ENCODE results near the gene LAMC2. TPM values are rescaled to one million over a fixed set of nuclear protein-coding genes. Genes with fewer than 3 reads are reported as not detected.

LAMC2 gene
- total RNA-seq, 4 donors from 2014 or later, result 24.2 to 46.5 (median 35.5) TPM

DNA sequence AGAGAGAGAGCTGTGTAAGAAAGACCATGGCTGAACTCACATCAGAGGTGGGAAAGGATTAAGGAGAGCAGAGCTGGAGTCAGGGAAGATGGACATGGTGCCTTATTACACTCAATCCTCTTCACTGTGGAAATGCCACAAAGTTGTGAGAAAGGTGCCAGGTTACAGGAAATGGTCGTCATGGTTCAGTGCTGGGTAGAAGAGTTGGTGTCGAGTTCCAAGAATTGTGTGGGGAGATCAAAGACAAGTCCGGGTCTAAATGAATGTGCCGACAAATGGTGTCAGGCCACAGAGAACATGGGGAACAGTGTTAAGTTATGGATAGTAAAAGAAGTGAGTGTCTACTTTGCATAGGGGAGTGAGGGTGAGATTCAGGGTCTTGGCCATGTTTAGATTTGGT, 40.9 kb downstream of the LAMC2 start:
- H3K4me3 ChIP-seq, result no peak overlapping the region
- H3K27ac ChIP-seq, result no peak overlapping the region
- H3K36me3 ChIP-seq, result peaks cover 5% of the 10 kb centered on the region
- no peak for TF ChIP-seq POLR2A (IDR thresholded peaks at IDR 0.05)
- TF ChIP-seq POLR2AphosphoS5 (IDR thresholded peaks at IDR 0.05), result no peak
- TF ChIP-seq CTCF (IDR thresholded peaks at IDR 0.05), result no peak
- TF ChIP-seq EP300 (IDR thresholded peaks at IDR 0.05), result no peak
- no peaks in the 10 kb centered on the region for H3K4me1 ChIP-seq
- 74% methylated on average over 4 of the region's 4 CpGs for WGBS
- DNase-seq (ENCODE audit: low spot score in 2 of 2), result no peak
- no peaks in the 10 kb centered on the region for H3K27me3 ChIP-seq
- H3K9me3 ChIP-seq, result no peaks in the 10 kb centered on the region

- Histone ChIP-seq H3K36me3 (peaks cover 5% of the 10 kb centered on the region), H3K9me3 (no peaks in the 10 kb centered on the region), H3K4me1 (no peaks in the 10 kb centered on the region), H3K4me3 (no peak overlapping the region), H3K27ac (no peak overlapping the region), H3K27me3 (no peaks in the 10 kb centered on the region)
- 84% methylated on average over 14 of the region's 16 CpGs for WGBS
- no peak for DNase-seq (ENCODE audit: low spot score in 2 of 2)
- TF ChIP-seq EP300 (IDR thresholded peaks at IDR 0.05) (no peak), CTCF (IDR thresholded peaks at IDR 0.05) (peak; percentile 28 to 75)
Observed at GRCh38 chr1:183227422-183228346, 41.6 kb downstream of the LAMC2 start.

GRCh38 chr1:183228347-183229220, 42.5 kb downstream of the LAMC2 start:
- WGBS, result 87% methylated on average over 10 of the region's 13 CpGs

GRCh38 chr1:183230413-183230812, 44.3 kb downstream of the LAMC2 start:
- Histone ChIP-seq H3K4me3 (no peak overlapping the region), H3K27ac (no peak overlapping the region), H3K27me3 (no peaks in the 10 kb centered on the region), H3K36me3 (no peaks in the 10 kb centered on the region), H3K9me3 (no peaks in the 10 kb centered on the region), H3K4me1 (peaks cover 17% of the 10 kb centered on the region)
- 91% methylated on average over 2 of the region's 2 CpGs for WGBS
- no peak for DNase-seq (ENCODE audit: low spot score in 2 of 2)
- TF ChIP-seq POLR2A (IDR thresholded peaks at IDR 0.05) (no peak), CTCF (IDR thresholded peaks at IDR 0.05) (no peak), EP300 (IDR thresholded peaks at IDR 0.05) (no peak), POLR2AphosphoS5 (IDR thresholded peaks at IDR 0.05) (no peak)

More at GRCh38 chr1:183228347-183229220, 42.5 kb downstream of the LAMC2 start:
- H3K36me3 ChIP-seq, result peaks cover 5% of the 10 kb centered on the region
- no peaks in the 10 kb centered on the region for H3K4me1 ChIP-seq
- no peaks in the 10 kb centered on the region for H3K27me3 ChIP-seq
- no peak for DNase-seq (ENCODE audit: low spot score in 2 of 2)
- H3K27ac ChIP-seq, result no peak overlapping the region
- no peaks in the 10 kb centered on the region for H3K9me3 ChIP-seq
- TF ChIP-seq EP300 (IDR thresholded peaks at IDR 0.05) (no peak), POLR2AphosphoS5 (IDR thresholded peaks at IDR 0.05) (no peak), CTCF (IDR thresholded peaks at IDR 0.05) (no peak), POLR2A (IDR thresholded peaks at IDR 0.05) (no peak)
- no peak overlapping the region for H3K4me3 ChIP-seq

DNA sequence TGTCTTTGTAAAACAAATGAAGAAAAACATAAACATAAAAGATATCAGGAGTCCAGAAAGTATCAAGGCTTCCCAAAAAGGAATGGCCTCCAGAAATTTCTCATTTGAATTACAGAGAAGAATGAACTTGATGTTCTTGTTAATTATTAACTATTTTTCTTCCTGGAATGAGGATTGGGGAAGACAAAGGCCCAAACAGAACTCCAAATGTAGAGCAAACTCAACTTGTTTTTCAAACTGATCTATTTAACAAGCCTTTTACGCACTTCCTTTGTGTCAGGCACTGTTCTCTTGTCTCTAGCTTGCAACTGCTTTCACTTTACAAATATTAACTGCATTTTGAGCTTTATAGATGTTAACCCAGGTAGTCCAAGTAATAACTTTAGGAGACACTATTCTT, 45.5 kb downstream of the LAMC2 start:
- no peak overlapping the region for H3K4me3 ChIP-seq
- no peaks in the 10 kb centered on the region for H3K27me3 ChIP-seq
- H3K9me3 ChIP-seq, result no peaks in the 10 kb centered on the region
- peaks cover 20% of the 10 kb centered on the region for H3K4me1 ChIP-seq
- no peak for DNase-seq (ENCODE audit: low spot score in 2 of 2)
- no peaks in the 10 kb centered on the region for H3K36me3 ChIP-seq
- 95% methylated on average over 1 of the region's 1 CpG for WGBS
- no peak overlapping the region for H3K27ac ChIP-seq
- TF ChIP-seq POLR2A (IDR thresholded peaks at IDR 0.05) (no peak), POLR2AphosphoS5 (IDR thresholded peaks at IDR 0.05) (no peak)
